Upper lobe of left lung (tissue), 4 donors: ENCODE data around the gene PNPLA7.

ENCODE experiments used
- POLR2A ChIP-seq, 4 donors: fragments of 450-650 bp; IDR thresholded peaks; one replicate each; pipeline ENCODE4 v1.5.1; 2016 to 2017; ENCODE audit warnings: antibody characterized with exemption in 4 of 4, mild to moderate bottlenecking in 2 of 4
- POLR2AphosphoS5 ChIP-seq, 2 donors: sonication (generic); formaldehyde crosslinking; IDR thresholded peaks; one replicate each; pipeline ENCODE4 v1.5.1; 2017; ENCODE audit warnings: antibody characterized with exemption in 2 of 2
- TF ChIP-seq, protein P1 (sequence below), 6 experiments: fragments of 450-650 bp in 4 of 6; fragments of 200-600 bp in 2 of 6; sonication (generic) in 2 of 6; IDR thresholded peaks; one replicate each; pipeline ENCODE4 v1.5.1; 2016 to 2019; ENCODE audit warnings: antibody characterized with exemption in 6 of 6

DNA sequence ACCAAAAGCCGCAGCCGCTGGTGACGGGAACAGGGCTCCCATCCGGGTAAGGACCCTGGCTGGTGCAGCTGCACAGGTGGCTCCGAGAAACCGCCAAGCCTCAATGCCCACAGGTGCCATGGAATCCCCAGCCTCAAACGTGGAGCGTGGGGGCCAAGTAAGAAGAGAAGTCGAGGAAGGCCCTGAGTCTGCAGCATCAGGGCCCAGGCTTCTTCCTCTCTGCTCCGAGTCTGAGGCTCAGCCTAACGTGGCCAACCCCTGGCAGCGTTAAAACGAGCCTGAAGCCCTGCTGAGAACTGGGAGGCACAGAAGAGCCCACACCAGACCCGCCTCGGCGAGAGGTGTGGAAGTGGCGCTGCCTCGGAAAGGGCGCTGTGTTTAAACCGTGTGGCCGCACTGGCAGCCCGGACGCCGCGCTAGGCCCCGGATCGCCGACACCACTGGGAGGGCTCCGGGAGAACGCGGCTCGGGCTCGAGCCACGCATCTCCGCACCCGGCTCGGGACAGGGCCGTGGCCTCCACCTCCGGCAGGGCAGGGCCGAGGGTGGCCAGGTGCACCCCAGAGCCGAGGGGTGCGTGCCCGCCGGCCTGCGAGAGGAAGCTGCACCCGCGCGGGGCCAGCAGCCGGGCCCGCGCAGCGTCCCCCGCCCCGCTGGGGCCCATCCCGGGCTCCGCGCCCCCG, 39.4 kb upstream of the PNPLA7 start:
- TF ChIP-seq, protein P1, sequence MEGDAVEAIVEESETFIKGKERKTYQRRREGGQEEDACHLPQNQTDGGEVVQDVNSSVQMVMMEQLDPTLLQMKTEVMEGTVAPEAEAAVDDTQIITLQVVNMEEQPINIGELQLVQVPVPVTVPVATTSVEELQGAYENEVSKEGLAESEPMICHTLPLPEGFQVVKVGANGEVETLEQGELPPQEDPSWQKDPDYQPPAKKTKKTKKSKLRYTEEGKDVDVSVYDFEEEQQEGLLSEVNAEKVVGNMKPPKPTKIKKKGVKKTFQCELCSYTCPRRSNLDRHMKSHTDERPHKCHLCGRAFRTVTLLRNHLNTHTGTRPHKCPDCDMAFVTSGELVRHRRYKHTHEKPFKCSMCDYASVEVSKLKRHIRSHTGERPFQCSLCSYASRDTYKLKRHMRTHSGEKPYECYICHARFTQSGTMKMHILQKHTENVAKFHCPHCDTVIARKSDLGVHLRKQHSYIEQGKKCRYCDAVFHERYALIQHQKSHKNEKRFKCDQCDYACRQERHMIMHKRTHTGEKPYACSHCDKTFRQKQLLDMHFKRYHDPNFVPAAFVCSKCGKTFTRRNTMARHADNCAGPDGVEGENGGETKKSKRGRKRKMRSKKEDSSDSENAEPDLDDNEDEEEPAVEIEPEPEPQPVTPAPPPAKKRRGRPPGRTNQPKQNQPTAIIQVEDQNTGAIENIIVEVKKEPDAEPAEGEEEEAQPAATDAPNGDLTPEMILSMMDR (IDR thresholded peaks at IDR 0.05), result peak in 1 of 6 experiments; percentile 4
- TF ChIP-seq POLR2A (IDR thresholded peaks at IDR 0.05), result no peak
- no peak for TF ChIP-seq POLR2AphosphoS5 (IDR thresholded peaks at IDR 0.05)
